ENCODE results near the gene PGM3. TPM values are rescaled to one million over a fixed set of nuclear protein-coding genes. Genes with fewer than 3 reads are reported as not detected.

The PGM3 gene
- total RNA-seq, 1 donor from 2014 or later, result 151 TPM

- no peak for DNase-seq (ENCODE audit: low read depth)
- Histone ChIP-seq H3K27ac (ENCODE audit: low read depth, low read length) (no peak overlapping the region), H3K4me3 (ENCODE audit: insufficient read depth, low read depth, low read length) (no peak overlapping the region), H3K9me3 (ENCODE audit: insufficient read depth, low read depth, low read length) (no peaks in the 10 kb centered on the region), H3K79me2 (ENCODE audit: insufficient read depth, low read length) (no peaks in the 10 kb centered on the region), H3K4me1 (ENCODE audit: insufficient read depth, low read length) (peaks cover 4% of the 10 kb centered on the region), H3K27me3 (ENCODE audit: insufficient read depth, low read length) (no peaks in the 10 kb centered on the region), H3K4me2 (ENCODE audit: low read length) (no peak overlapping the region), H3K36me3 (ENCODE audit: insufficient read depth, low read length) (no peaks in the 10 kb centered on the region), H4K20me1 (ENCODE audit: insufficient read depth, low read length) (no peaks in the 10 kb centered on the region), H3K9ac (ENCODE audit: low read length) (no peak overlapping the region), H2AFZ (ENCODE audit: low read depth, low read length) (no peak overlapping the region)
- peak; percentile 9 for FAIRE-seq
- Mint-ChIP-seq H3K4me1 (ENCODE audit: low read depth, unreplicated experiment) (peaks cover 18% of the 10 kb centered on the region), H3K27me3 (ENCODE audit: low read depth, unreplicated experiment) (no peaks in the 10 kb centered on the region), H3K9me3 (ENCODE audit: unreplicated experiment) (no peaks in the 10 kb centered on the region), H3K4me3 (ENCODE audit: unreplicated experiment) (no peak overlapping the region), H3K36me3 (ENCODE audit: low read depth, unreplicated experiment) (peaks cover 4% of the 10 kb centered on the region), H3K27ac (ENCODE audit: unreplicated experiment) (no peak overlapping the region)
- no peak for TF ChIP-seq CTCF (IDR thresholded peaks at IDR 0.05; ENCODE audit: insufficient read depth, low read depth, low read length)
- TF ChIP-seq EZH2 (IDR thresholded peaks at IDR 0.05; ENCODE audit: insufficient read depth, low read length), result no peak
These were observed 27.1 kb upstream of the PGM3 start for GRCh38 chr6:83220121-83220520.

GRCh38 chr6:83218646-83219045 lies 25.6 kb upstream of the PGM3 start:
- no peak overlapping the region for H2AFZ ChIP-seq (ENCODE audit: low read depth, low read length)
- Mint-ChIP-seq H3K27ac (ENCODE audit: unreplicated experiment) (no peak overlapping the region), H3K27me3 (ENCODE audit: low read depth, unreplicated experiment) (no peaks in the 10 kb centered on the region), H3K9me3 (ENCODE audit: unreplicated experiment) (no peaks in the 10 kb centered on the region), H3K4me1 (ENCODE audit: low read depth, unreplicated experiment) (peaks cover 18% of the 10 kb centered on the region), H3K36me3 (ENCODE audit: low read depth, unreplicated experiment) (peaks cover 4% of the 10 kb centered on the region), H3K4me3 (ENCODE audit: unreplicated experiment) (no peak overlapping the region)
- H4K20me1 ChIP-seq (ENCODE audit: insufficient read depth, low read length), result no peaks in the 10 kb centered on the region
- H3K4me1 ChIP-seq (ENCODE audit: insufficient read depth, low read length), result peaks cover 6% of the 10 kb centered on the region
- no peak overlapping the region for H3K9ac ChIP-seq (ENCODE audit: low read length)
- H3K4me3 ChIP-seq (ENCODE audit: insufficient read depth, low read depth, low read length), result no peak overlapping the region
- no peaks in the 10 kb centered on the region for H3K79me2 ChIP-seq (ENCODE audit: insufficient read depth, low read length)
- no peak overlapping the region for H3K4me2 ChIP-seq (ENCODE audit: low read length)
- no peaks in the 10 kb centered on the region for H3K36me3 ChIP-seq (ENCODE audit: insufficient read depth, low read length)
- no peak for FAIRE-seq
- TF ChIP-seq CTCF (IDR thresholded peaks at IDR 0.05; ENCODE audit: insufficient read depth, low read depth, low read length), result no peak
- TF ChIP-seq EZH2 (IDR thresholded peaks at IDR 0.05; ENCODE audit: insufficient read depth, low read length), result no peak
- no peak overlapping the region for H3K27ac ChIP-seq (ENCODE audit: low read depth, low read length)
- H3K9me3 ChIP-seq (ENCODE audit: insufficient read depth, low read depth, low read length), result no peaks in the 10 kb centered on the region
- H3K27me3 ChIP-seq (ENCODE audit: insufficient read depth, low read length), result no peaks in the 10 kb centered on the region
- DNase-seq (ENCODE audit: low read depth), result no peak

GRCh38 chr6:83216806-83217205 lies 23.7 kb upstream of the PGM3 start:
- Mint-ChIP-seq H3K9me3 (ENCODE audit: unreplicated experiment) (no peaks in the 10 kb centered on the region), H3K27me3 (ENCODE audit: low read depth, unreplicated experiment) (no peaks in the 10 kb centered on the region), H3K27ac (ENCODE audit: unreplicated experiment) (no peak overlapping the region), H3K36me3 (ENCODE audit: low read depth, unreplicated experiment) (peaks cover 4% of the 10 kb centered on the region), H3K4me1 (ENCODE audit: low read depth, unreplicated experiment) (peaks cover 18% of the 10 kb centered on the region), H3K4me3 (ENCODE audit: unreplicated experiment) (no peak overlapping the region)
- H2AFZ ChIP-seq (ENCODE audit: low read depth, low read length), result no peak overlapping the region
- no peaks in the 10 kb centered on the region for H3K36me3 ChIP-seq (ENCODE audit: insufficient read depth, low read length)
- no peaks in the 10 kb centered on the region for H3K9me3 ChIP-seq (ENCODE audit: insufficient read depth, low read depth, low read length)
- H3K4me2 ChIP-seq (ENCODE audit: low read length), result no peak overlapping the region
- DNase-seq (ENCODE audit: low read depth) (peak; percentile 17), FAIRE-seq (peak; percentile 37)
- H3K9ac ChIP-seq (ENCODE audit: low read length), result no peak overlapping the region
- no peaks in the 10 kb centered on the region for H4K20me1 ChIP-seq (ENCODE audit: insufficient read depth, low read length)
- H3K4me3 ChIP-seq (ENCODE audit: insufficient read depth, low read depth, low read length), result no peak overlapping the region
- H3K27me3 ChIP-seq (ENCODE audit: insufficient read depth, low read length), result no peaks in the 10 kb centered on the region
- H3K4me1 ChIP-seq (ENCODE audit: insufficient read depth, low read length), result peaks cover 6% of the 10 kb centered on the region
- no peaks in the 10 kb centered on the region for H3K79me2 ChIP-seq (ENCODE audit: insufficient read depth, low read length)
- no peak overlapping the region for H3K27ac ChIP-seq (ENCODE audit: low read depth, low read length)
- TF ChIP-seq EZH2 (IDR thresholded peaks at IDR 0.05; ENCODE audit: insufficient read depth, low read length) (no peak), CTCF (IDR thresholded peaks at IDR 0.05; ENCODE audit: insufficient read depth, low read depth, low read length) (no peak)

Measured in astrocyte (in vitro differentiated cells and primary cell).